ENCODE measurements around the gene FCER1G.
"Not testable (repeated sequence)": the region's sequence is repeated elsewhere in the genome, so short reads cannot be mapped to it uniquely, and the experiment has no call there.

The FCER1G gene

DNA sequence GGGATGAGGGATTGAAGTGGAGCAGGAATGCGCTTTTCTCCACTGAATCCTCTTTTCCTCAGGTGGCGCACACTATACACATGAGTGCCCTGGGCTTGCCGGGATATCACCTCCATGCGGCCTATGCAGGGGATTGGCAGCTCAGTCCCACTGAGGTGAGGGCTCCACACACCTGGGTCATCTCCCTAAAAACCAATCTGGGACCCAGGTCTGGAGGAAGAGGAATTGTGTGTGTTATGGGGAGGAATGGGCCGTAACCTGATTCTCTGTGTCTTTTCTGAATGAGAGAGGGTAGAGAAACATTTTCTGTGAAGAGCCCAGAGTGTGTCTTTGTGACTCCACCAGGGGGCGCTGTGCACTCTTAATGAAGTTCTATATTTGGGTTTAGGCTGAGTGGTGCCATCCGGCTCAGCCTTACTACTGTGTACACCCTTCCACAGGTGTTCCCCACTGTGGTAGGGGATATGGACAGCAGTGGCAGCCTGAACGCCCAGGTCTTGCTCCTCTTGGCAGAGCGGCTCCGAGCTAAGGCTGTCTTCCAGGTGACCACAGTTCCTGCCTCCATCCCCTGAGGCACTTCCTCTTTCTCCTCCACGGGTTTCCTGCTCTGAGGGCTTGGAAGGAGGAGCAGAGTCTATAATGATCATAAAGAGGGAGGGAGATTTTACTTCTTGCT, 12.2 kb downstream of the FCER1G start:
- Histone ChIP-seq H3K27ac (ENCODE audit: low read length) (no peak overlapping the region), H3K36me3 (ENCODE audit: insufficient read depth, low read depth, low read length) (peaks cover 22% of the 10 kb centered on the region), H3K27me3 (ENCODE audit: insufficient read depth, low read length) (no peaks in the 10 kb centered on the region), H3K9ac (ENCODE audit: low read depth, low read length) (peak overlapping the region; percentile 77; the same call in 1 of the 2 replicates), H3K4me3 (ENCODE audit: low read length) (peak overlapping the region; percentile 86), H3K4me1 (ENCODE audit: insufficient read depth, low read length) (peaks cover 9% of the 10 kb centered on the region), H3K9me3 (ENCODE audit: insufficient read depth, low read depth, low read length) (no peaks in the 10 kb centered on the region)

DNA sequence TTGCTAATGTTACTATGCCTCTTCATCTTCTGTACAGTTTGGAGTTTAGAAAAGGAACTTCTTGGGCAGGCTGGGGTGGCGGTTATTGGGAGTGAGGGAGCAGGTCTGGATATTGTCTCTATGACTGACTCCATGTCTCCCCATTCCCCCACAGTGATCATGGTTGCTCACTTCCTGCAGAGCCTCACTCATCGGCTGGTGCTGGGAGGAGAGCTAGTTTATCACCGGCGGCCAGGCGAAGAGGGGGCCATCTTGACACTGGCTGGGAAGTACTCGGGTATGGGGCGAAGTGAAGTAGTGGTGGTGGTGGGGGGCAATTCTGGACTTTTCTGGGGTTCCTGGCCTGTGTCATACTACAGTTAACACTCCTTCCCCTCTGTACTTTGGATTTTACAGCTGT, 12.9 kb downstream of the FCER1G start:
- no peak overlapping the region for H3K27ac ChIP-seq (ENCODE audit: low read length)
- H3K27me3 ChIP-seq (ENCODE audit: insufficient read depth, low read length) = no peaks in the 10 kb centered on the region
- H3K9ac ChIP-seq (ENCODE audit: low read depth, low read length) = no peak overlapping the region
- H3K4me1 ChIP-seq (ENCODE audit: insufficient read depth, low read length) = peaks cover 9% of the 10 kb centered on the region
- peaks cover 22% of the 10 kb centered on the region for H3K36me3 ChIP-seq (ENCODE audit: insufficient read depth, low read depth, low read length)
- H3K4me3 ChIP-seq (ENCODE audit: low read length) = no peak overlapping the region
- H3K9me3 ChIP-seq (ENCODE audit: insufficient read depth, low read depth, low read length) = no peaks in the 10 kb centered on the region

DNA sequence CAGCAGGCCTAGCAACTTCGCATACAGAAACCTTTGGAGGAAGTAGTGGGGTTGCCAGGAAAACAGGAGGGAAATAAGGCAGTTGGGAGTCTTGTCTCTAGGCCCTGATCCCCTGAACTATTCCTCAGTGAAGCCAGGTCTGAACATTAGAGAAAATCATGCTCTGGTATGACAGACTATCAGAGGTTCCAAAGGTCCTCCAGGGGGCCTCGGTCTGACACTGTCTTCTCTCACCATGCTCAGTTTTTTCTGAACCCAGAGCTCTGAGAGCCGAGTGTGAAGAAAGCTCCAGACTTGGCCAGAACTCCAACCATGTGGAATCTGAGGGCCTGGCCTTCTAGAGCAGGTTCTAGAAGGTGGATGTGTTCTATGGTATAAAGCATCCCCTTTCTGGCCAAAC, 14.8 kb downstream of the FCER1G start:
- Histone ChIP-seq H3K4me3 (ENCODE audit: low read length) (no peak overlapping the region), H3K9ac (ENCODE audit: low read depth, low read length) (no peak overlapping the region; the same call in 1 of the 2 replicates), H3K27ac (ENCODE audit: low read length) (no peak overlapping the region), H3K27me3 (ENCODE audit: insufficient read depth, low read length) (no peaks in the 10 kb centered on the region), H3K4me1 (ENCODE audit: insufficient read depth, low read length) (peaks cover 9% of the 10 kb centered on the region), H3K36me3 (ENCODE audit: insufficient read depth, low read depth, low read length) (peaks cover 22% of the 10 kb centered on the region), H3K9me3 (ENCODE audit: insufficient read depth, low read depth, low read length) (no peaks in the 10 kb centered on the region)

DNA sequence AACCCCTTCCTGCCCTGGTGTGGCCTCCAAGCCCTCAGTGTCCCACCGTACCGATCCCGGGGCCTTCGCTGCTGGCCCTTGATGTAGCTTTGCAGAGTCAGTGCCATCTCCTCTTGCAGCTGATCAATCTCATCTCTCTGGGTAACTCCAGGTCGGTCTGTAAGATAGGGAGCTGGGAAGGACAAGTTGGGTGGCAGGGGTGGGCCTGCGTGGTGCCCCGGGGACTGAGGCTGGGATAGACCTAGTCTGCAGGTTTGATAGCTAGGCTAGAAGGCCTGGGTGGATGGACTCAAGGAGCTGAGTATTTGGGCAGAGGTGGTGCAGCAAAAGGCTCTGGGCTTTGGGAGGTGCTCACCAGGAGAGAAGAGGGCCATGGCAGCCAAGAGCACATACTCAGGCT, 15.7 kb downstream of the FCER1G start:
- Histone ChIP-seq H3K36me3 (ENCODE audit: insufficient read depth, low read depth, low read length) (peaks cover 22% of the 10 kb centered on the region), H3K27me3 (ENCODE audit: insufficient read depth, low read length) (no peaks in the 10 kb centered on the region), H3K4me1 (ENCODE audit: insufficient read depth, low read length) (0 out of 2 replicates have a peak, but pooled peaks cover 4% of the 10 kb centered on the region), H3K9ac (ENCODE audit: low read depth, low read length) (no peak overlapping the region), H3K27ac (ENCODE audit: low read length) (no peak overlapping the region), H3K9me3 (ENCODE audit: insufficient read depth, low read depth, low read length) (no peaks in the 10 kb centered on the region), H3K4me3 (ENCODE audit: low read length) (no peak overlapping the region)

DNA sequence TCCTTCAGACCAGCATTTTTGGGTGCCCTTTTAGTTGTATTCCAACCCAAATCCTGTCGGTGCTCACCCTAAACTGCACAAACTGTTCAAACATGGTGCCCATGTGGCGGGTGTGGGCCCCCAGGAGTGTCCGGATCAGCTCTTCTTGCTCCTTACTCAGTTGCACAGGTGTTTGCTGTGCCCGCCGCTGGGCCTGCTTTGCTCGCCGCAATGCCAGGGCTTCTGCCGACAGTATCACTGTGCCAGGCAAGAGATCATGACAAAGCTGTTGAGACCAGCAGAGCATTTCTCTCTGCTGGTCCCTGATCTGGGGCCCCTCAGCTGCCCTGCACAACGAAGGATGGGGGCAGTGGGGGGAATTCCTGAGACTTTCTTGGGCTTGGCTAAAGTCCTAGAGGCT, 18.0 kb downstream of the FCER1G start:
- H3K4me3 ChIP-seq (ENCODE audit: low read length) = no peak overlapping the region
- H3K27ac ChIP-seq (ENCODE audit: low read length) = no peak overlapping the region
- no peaks in the 10 kb centered on the region for H3K27me3 ChIP-seq (ENCODE audit: insufficient read depth, low read length)
- H3K36me3 ChIP-seq (ENCODE audit: insufficient read depth, low read depth, low read length) = peaks cover 21% of the 10 kb centered on the region
- H3K4me1 ChIP-seq (ENCODE audit: insufficient read depth, low read length) = no peaks in the 10 kb centered on the region
- H3K9ac ChIP-seq (ENCODE audit: low read depth, low read length) = no peak overlapping the region
- no peaks in the 10 kb centered on the region for H3K9me3 ChIP-seq (ENCODE audit: insufficient read depth, low read depth, low read length)

DNA sequence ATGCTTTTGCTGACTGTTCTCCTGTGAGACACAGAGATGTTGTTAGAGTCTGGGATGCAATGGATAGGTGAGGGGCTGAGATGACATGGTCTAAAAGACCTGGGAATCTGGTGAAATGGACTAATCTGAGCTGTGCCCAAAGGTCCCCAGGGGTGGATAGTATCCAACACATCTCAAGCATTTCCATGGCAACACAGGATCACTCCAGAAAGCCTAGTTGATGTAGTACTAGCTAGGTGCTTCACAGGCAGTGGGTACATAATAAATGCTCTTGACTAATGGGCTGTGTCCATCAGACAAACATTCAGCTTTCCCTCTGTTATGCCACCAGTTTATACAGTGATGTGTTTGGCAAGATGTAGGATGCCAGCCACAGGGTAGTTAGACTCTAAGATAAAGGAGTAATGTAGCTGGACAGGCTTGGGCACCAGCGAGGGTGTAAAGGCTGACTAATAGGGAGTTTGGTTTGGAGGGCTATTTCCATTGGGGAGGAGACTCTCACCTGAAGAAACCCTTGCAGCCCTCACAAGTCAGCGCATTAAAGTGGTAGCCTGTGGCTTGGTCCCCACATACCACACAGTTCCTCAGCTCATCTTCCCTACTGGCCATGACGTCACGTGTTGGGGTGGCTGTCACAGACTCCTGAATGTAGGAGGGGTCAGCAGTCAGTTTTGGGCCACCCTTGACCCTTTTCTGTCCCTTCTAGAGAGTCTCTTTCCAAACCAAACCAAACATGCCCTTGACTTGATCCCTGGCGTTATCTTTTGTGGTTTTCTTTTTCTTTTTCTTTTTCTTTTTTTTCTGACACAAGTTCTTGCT, 21.1 kb downstream of the FCER1G start:
- H3K36me3 ChIP-seq (ENCODE audit: insufficient read depth, low read depth, low read length) = no peaks in the 10 kb centered on the region
- no peak overlapping the region for H3K27ac ChIP-seq (ENCODE audit: low read length)
- H3K9me3 ChIP-seq (ENCODE audit: insufficient read depth, low read depth, low read length) = no peaks in the 10 kb centered on the region
- no peak overlapping the region for H3K4me3 ChIP-seq (ENCODE audit: low read length)
- H3K4me1 ChIP-seq (ENCODE audit: insufficient read depth, low read length) = no peaks in the 10 kb centered on the region
- H3K9ac ChIP-seq (ENCODE audit: low read depth, low read length) = no peak overlapping the region
- H3K27me3 ChIP-seq (ENCODE audit: insufficient read depth, low read length) = no peaks in the 10 kb centered on the region

DNA sequence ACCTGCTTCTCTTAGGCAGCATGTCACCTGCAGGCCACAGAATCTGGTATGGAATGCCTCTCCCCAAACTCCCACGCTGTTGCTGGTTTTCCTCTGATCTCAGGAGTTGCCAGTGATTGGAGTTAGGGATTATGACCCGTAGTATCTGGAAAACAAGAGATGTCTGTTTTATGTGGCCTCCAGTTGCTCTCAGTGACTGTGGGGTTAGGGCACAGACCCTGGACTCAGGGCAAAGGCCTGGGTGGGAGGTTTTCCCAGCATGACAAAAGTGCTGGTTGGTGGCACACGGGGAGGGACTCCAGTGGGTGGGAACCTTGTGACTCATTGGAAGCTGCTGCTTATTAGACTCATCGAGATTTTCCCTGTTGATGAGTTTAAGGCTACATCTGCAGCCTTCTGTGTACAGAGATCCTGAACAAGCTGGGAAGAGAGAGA, 23.0 kb downstream of the FCER1G start, which contains the start of gene NR1I3:
TSS of gene NR1I3 (minus strand) at position 165 of the 435 bp plus-strand sequence. CDS start 1,638 bp downstream, outside the sequence.
- Histone ChIP-seq H3K9ac (ENCODE audit: low read depth, low read length) (no peak within 1 kb of the TSS), H3K27me3 (ENCODE audit: insufficient read depth, low read length) (no peaks in the 10 kb centered on the region), H3K4me1 (ENCODE audit: insufficient read depth, low read length) (no peaks in the 10 kb centered on the region; the same call in 1 of the 2 replicates), H3K9me3 (ENCODE audit: insufficient read depth, low read depth, low read length) (no peaks in the 10 kb centered on the region), H3K4me3 (ENCODE audit: low read length) (no peak within 1 kb of the TSS), H3K36me3 (ENCODE audit: insufficient read depth, low read depth, low read length) (no peaks in the 10 kb centered on the region), H3K27ac (ENCODE audit: low read length) (no peak within 1 kb of the TSS)

DNA sequence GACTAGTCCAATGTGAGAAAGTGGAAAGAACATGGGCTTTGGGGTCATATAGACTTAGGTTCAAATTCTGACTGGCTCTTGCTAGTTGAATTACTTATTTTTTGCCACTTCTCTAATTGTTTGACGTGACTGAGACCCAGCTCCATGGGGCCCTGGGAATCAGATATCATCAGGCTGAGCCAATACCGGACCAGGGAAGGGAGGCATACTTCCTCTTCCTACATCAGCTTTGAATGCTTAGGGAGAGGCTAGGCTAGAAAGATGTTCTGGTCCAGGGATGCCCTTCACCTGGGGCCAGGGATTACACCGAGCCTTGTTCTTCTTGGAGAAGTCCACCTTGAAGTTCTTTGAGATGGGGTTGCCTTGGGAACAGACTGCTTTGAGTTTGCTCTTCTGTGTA, 26.6 kb downstream of the FCER1G start:
- Histone ChIP-seq H3K4me3 (ENCODE audit: low read length) (no peak overlapping the region), H3K9ac (ENCODE audit: low read depth, low read length) (no peak overlapping the region), H3K9me3 (ENCODE audit: insufficient read depth, low read depth, low read length) (no peaks in the 10 kb centered on the region), H3K27me3 (ENCODE audit: insufficient read depth, low read length) (no peaks in the 10 kb centered on the region), H3K36me3 (ENCODE audit: insufficient read depth, low read depth, low read length) (no peaks in the 10 kb centered on the region), H3K27ac (ENCODE audit: low read length) (no peak overlapping the region), H3K4me1 (ENCODE audit: insufficient read depth, low read length) (no peaks in the 10 kb centered on the region; the same call in 1 of the 2 replicates)

DNA sequence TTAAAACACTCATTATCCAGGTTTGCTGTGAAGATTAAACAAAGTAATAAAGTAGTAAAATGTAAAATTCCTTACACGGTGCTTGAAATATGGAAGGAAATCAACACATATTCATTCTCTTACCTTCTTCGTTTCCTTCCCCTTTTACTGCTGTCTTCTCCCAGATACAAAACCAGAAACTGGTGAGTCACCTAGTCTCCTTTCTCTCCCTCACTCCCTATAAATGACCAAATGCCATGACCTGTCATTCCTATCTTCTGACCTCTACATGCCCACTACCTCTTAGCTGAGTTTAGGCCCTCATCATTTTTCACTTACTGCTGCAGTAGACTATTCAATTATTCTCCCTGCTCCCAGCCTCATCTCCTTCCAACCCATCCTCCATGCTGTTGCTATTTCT, 27.2 kb downstream of the FCER1G start:
- no peak overlapping the region for H3K9ac ChIP-seq (ENCODE audit: low read depth, low read length)

DNA sequence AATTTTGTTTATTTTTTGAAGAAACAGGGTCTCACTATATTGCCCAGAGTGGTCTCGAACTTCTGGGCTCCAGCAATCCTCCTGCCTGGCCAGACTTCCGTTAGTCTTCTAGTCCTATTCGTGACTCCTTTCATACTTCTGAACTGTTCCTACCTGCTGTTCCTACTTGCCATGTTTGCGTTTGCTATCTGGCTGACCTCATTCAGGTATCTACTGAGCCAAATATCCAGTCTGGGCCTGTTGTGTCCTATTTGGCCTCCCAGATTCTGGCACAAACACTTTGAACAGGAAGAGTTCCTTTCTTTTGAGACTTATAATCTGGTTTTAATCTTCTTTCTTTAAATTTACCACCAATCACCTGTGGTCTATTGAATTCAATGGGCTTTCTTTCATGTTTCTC, 29.8 kb downstream of the FCER1G start:
- no peaks in the 10 kb centered on the region for H3K36me3 ChIP-seq (ENCODE audit: insufficient read depth, low read depth, low read length)
- H3K27me3 ChIP-seq (ENCODE audit: insufficient read depth, low read length) = no peaks in the 10 kb centered on the region
- no peaks in the 10 kb centered on the region; the same call in 1 of the 2 replicates for H3K4me1 ChIP-seq (ENCODE audit: insufficient read depth, low read length)

More for the DNA sequence above, 27.2 kb downstream of the FCER1G start:
- Histone ChIP-seq H3K9me3 (ENCODE audit: insufficient read depth, low read depth, low read length) (no peaks in the 10 kb centered on the region), H3K27me3 (ENCODE audit: insufficient read depth, low read length) (no peaks in the 10 kb centered on the region), H3K4me1 (ENCODE audit: insufficient read depth, low read length) (no peaks in the 10 kb centered on the region; the same call in 1 of the 2 replicates), H3K27ac (ENCODE audit: low read length) (no peak overlapping the region), H3K36me3 (ENCODE audit: insufficient read depth, low read depth, low read length) (no peaks in the 10 kb centered on the region), H3K4me3 (ENCODE audit: low read length) (no peak overlapping the region)

DNA sequence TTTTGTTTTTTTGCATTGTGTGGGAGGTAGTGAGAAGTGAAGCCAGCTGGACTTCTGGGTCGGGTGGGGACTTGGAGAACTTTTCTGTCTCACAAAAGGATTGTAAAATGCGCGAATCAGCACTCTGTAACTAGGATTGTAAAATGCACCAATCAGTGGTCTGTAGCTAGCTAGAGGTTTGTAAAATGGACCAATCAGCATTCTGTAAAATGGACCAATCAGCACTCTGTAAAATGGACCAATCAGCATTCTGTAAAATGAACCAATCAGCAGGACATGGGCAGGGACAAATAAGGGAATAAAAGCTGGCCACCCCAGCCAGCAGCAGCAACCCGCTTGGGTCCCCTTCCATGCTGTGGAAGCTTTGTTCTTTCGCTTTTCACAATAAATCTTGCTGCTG, 35.0 kb downstream of the FCER1G start:
- not testable (repeated sequence) for H3K9me3 ChIP-seq (ENCODE audit: insufficient read depth, low read depth, low read length); H3K4me3 ChIP-seq (ENCODE audit: low read length); H3K27me3 ChIP-seq (ENCODE audit: insufficient read depth, low read length); H3K36me3 ChIP-seq (ENCODE audit: insufficient read depth, low read depth, low read length); H3K9ac ChIP-seq (ENCODE audit: low read depth, low read length); H3K4me1 ChIP-seq (ENCODE audit: insufficient read depth, low read length); H3K27ac ChIP-seq (ENCODE audit: low read length)

More for the DNA sequence above, 29.8 kb downstream of the FCER1G start:
- Histone ChIP-seq H3K9ac (ENCODE audit: low read depth, low read length) (no peak overlapping the region), H3K27ac (ENCODE audit: low read length) (no peak overlapping the region), H3K4me3 (ENCODE audit: low read length) (no peak overlapping the region), H3K9me3 (ENCODE audit: insufficient read depth, low read depth, low read length) (no peaks in the 10 kb centered on the region)

DNA sequence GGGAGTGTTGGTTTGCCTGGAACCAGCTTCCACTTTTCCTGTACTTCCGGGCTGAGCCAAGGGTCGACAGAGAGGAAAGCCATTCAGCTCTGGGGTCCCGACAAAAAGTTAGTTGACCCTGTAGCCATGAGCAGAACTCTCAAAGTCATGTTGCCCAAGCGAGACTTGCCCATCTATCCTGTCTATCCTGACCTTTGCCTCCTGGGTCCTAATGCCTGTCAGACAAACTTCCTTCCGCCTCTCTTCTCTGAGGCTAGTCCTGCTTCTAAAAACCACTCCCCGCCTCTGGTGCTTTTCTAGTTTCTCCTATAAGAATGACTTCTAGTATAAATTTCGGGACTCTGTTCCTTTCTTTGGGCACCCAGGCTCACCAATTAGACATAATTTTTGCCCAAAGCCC, 35.7 kb downstream of the FCER1G start:
- Histone ChIP-seq H3K4me3 (ENCODE audit: low read length) (no peak overlapping the region), H3K4me1 (ENCODE audit: insufficient read depth, low read length) (no peaks in the 10 kb centered on the region), H3K9me3 (ENCODE audit: insufficient read depth, low read depth, low read length) (no peaks in the 10 kb centered on the region), H3K27ac (ENCODE audit: low read length) (no peak overlapping the region), H3K27me3 (ENCODE audit: insufficient read depth, low read length) (no peaks in the 10 kb centered on the region), H3K36me3 (ENCODE audit: insufficient read depth, low read depth, low read length) (no peaks in the 10 kb centered on the region), H3K9ac (ENCODE audit: low read depth, low read length) (no peak overlapping the region)
